Measurements from ENCODE around the gene GNG4. TPM values are rescaled to one million over a fixed set of nuclear protein-coding genes. Genes with fewer than 3 reads are reported as not detected.

GNG4 gene
- total RNA-seq, 1 donor from 2014 or later = 3.8 TPM

- no peak overlapping the region for H3K27ac ChIP-seq (ENCODE audit: low read depth, low read length)
- no peaks in the 10 kb centered on the region for H3K9me3 ChIP-seq (ENCODE audit: insufficient read depth, low read depth, low read length)
- no peaks in the 10 kb centered on the region for H3K79me2 ChIP-seq (ENCODE audit: insufficient read depth, low read length)
- no peaks in the 10 kb centered on the region for H3K27me3 ChIP-seq (ENCODE audit: insufficient read depth, low read length)
- DNase-seq (ENCODE audit: low read depth) = peak; percentile 28
- no peaks in the 10 kb centered on the region for H3K4me1 ChIP-seq (ENCODE audit: insufficient read depth, low read length)
- no peaks in the 10 kb centered on the region for H3K36me3 ChIP-seq (ENCODE audit: insufficient read depth, low read length)
- H3K4me3 Mint-ChIP-seq (ENCODE audit: unreplicated experiment) = no peak overlapping the region
- H3K27ac Mint-ChIP-seq (ENCODE audit: unreplicated experiment) = no peak overlapping the region
- no peak overlapping the region for H3K4me2 ChIP-seq (ENCODE audit: low read length)
- H3K9me3 Mint-ChIP-seq (ENCODE audit: unreplicated experiment) = no peaks in the 10 kb centered on the region
- H3K9ac ChIP-seq (ENCODE audit: low read length) = no peak overlapping the region
- H3K27me3 Mint-ChIP-seq (ENCODE audit: low read depth, unreplicated experiment) = no peaks in the 10 kb centered on the region
- H3K4me3 ChIP-seq (ENCODE audit: insufficient read depth, low read depth, low read length) = no peak overlapping the region
- TF ChIP-seq CTCF (IDR thresholded peaks at IDR 0.05; ENCODE audit: insufficient read depth, low read depth, low read length) = no peak
- no peak for TF ChIP-seq EZH2 (IDR thresholded peaks at IDR 0.05; ENCODE audit: insufficient read depth, low read length)
- H3K36me3 Mint-ChIP-seq (ENCODE audit: low read depth, unreplicated experiment) = no peaks in the 10 kb centered on the region
- H2AFZ ChIP-seq (ENCODE audit: low read depth, low read length) = no peak overlapping the region
- FAIRE-seq = no peak
- no peaks in the 10 kb centered on the region for H4K20me1 ChIP-seq (ENCODE audit: insufficient read depth, low read length)
- H3K4me1 Mint-ChIP-seq (ENCODE audit: low read depth, unreplicated experiment) = no peaks in the 10 kb centered on the region
Measured at GRCh38 chr1:235525314-235525713, 124.3 kb downstream of the GNG4 start.

- Mint-ChIP-seq H3K27ac (ENCODE audit: unreplicated experiment) (no peak overlapping the region), H3K9me3 (ENCODE audit: unreplicated experiment) (no peaks in the 10 kb centered on the region), H3K4me1 (ENCODE audit: low read depth, unreplicated experiment) (no peaks in the 10 kb centered on the region), H3K27me3 (ENCODE audit: low read depth, unreplicated experiment) (no peaks in the 10 kb centered on the region), H3K36me3 (ENCODE audit: low read depth, unreplicated experiment) (no peaks in the 10 kb centered on the region), H3K4me3 (ENCODE audit: unreplicated experiment) (no peak overlapping the region)
- Histone ChIP-seq H3K27ac (ENCODE audit: low read depth, low read length) (no peak overlapping the region), H4K20me1 (ENCODE audit: insufficient read depth, low read length) (no peaks in the 10 kb centered on the region), H3K4me1 (ENCODE audit: insufficient read depth, low read length) (no peaks in the 10 kb centered on the region), H3K9me3 (ENCODE audit: insufficient read depth, low read depth, low read length) (no peaks in the 10 kb centered on the region), H3K36me3 (ENCODE audit: insufficient read depth, low read length) (no peaks in the 10 kb centered on the region), H3K27me3 (ENCODE audit: insufficient read depth, low read length) (no peaks in the 10 kb centered on the region), H3K79me2 (ENCODE audit: insufficient read depth, low read length) (no peaks in the 10 kb centered on the region), H3K9ac (ENCODE audit: low read length) (no peak overlapping the region), H2AFZ (ENCODE audit: low read depth, low read length) (no peak overlapping the region), H3K4me3 (ENCODE audit: insufficient read depth, low read depth, low read length) (no peak overlapping the region), H3K4me2 (ENCODE audit: low read length) (no peak overlapping the region)
- TF ChIP-seq EZH2 (IDR thresholded peaks at IDR 0.05; ENCODE audit: insufficient read depth, low read length) (no peak), CTCF (IDR thresholded peaks at IDR 0.05; ENCODE audit: insufficient read depth, low read depth, low read length) (no peak)
- no peak for FAIRE-seq
- DNase-seq (ENCODE audit: low read depth) = no peak
Measured at GRCh38 chr1:235516862-235517446, 132.6 kb downstream of the GNG4 start.

- Histone ChIP-seq H4K20me1 (ENCODE audit: insufficient read depth, low read length) (no peaks in the 10 kb centered on the region), H3K9me3 (ENCODE audit: insufficient read depth, low read depth, low read length) (no peaks in the 10 kb centered on the region), H3K27me3 (ENCODE audit: insufficient read depth, low read length) (no peaks in the 10 kb centered on the region), H3K27ac (ENCODE audit: low read depth, low read length) (no peak overlapping the region), H3K4me2 (ENCODE audit: low read length) (no peak overlapping the region), H3K36me3 (ENCODE audit: insufficient read depth, low read length) (no peaks in the 10 kb centered on the region), H2AFZ (ENCODE audit: low read depth, low read length) (no peak overlapping the region), H3K79me2 (ENCODE audit: insufficient read depth, low read length) (no peaks in the 10 kb centered on the region), H3K4me1 (ENCODE audit: insufficient read depth, low read length) (no peaks in the 10 kb centered on the region), H3K4me3 (ENCODE audit: insufficient read depth, low read depth, low read length) (no peak overlapping the region), H3K9ac (ENCODE audit: low read length) (no peak overlapping the region)
- no peak for TF ChIP-seq CTCF (IDR thresholded peaks at IDR 0.05; ENCODE audit: insufficient read depth, low read depth, low read length)
- TF ChIP-seq EZH2 (IDR thresholded peaks at IDR 0.05; ENCODE audit: insufficient read depth, low read length) = no peak
- Mint-ChIP-seq H3K36me3 (ENCODE audit: low read depth, unreplicated experiment) (no peaks in the 10 kb centered on the region), H3K27me3 (ENCODE audit: low read depth, unreplicated experiment) (no peaks in the 10 kb centered on the region), H3K4me3 (ENCODE audit: unreplicated experiment) (no peak overlapping the region), H3K9me3 (ENCODE audit: unreplicated experiment) (no peaks in the 10 kb centered on the region), H3K4me1 (ENCODE audit: low read depth, unreplicated experiment) (no peaks in the 10 kb centered on the region), H3K27ac (ENCODE audit: unreplicated experiment) (no peak overlapping the region)
- no peak for FAIRE-seq
- DNase-seq (ENCODE audit: low read depth) = no peak
Measured at GRCh38 chr1:235515844-235516512, 133.6 kb downstream of the GNG4 start.

Data from astrocyte (in vitro differentiated cells and primary cell).